PC-3 (cell line): Measurements from ENCODE around the gene PRRX2. TPM values are rescaled to one million over a fixed set of nuclear protein-coding genes. Genes with fewer than 3 reads are reported as not detected.
"Not testable (repeated sequence)": the region's sequence is repeated elsewhere in the genome, so short reads cannot be mapped to it uniquely, and the experiment has no call there.

Experiments used
- ATAC-seq: fragments of 200-7000 bp; cut with Tn5 transposase; 2 replicates; pipeline ENCODE4 v1.9.1; 2020; ENCODE audit warnings: mild to moderate bottlenecking, moderate library complexity
- BruUV-seq: library from RNA; stranded (reverse); fragments of 400-500 nt; replicated peaks from 2 replicates; lab custom pipeline; 2021; lab: Mats Ljungman, UMichigan
- CTCF ChIA-PET: fragments of 300-600 bp; sonication (Branson Sonifier 250); formaldehyde crosslinking; loops from one replicate; lab custom pipeline; 2022; ENCODE audit warnings: antibody characterized with exemption; lab: Charles Lee
- POLR2A ChIA-PET: fragments of 300-600 bp; sonication (Branson Sonifier 250); formaldehyde crosslinking; loops from one replicate; lab custom pipeline; 2022; ENCODE audit warnings: antibody characterized with exemption; ENCODE audit not compliant: unreplicated experiment; lab: Charles Lee
- DNase-seq: peaks from one replicate; pipeline ENCODE4 v3.0.0-alpha.2; 2015
- H2AFZ ChIP-seq: fragments of 300-600 bp; sonication (generic); 2 replicates; pipeline ENCODE4 v1.6.0; 2016; ENCODE audit warnings: antibody characterized with exemption, low read length
- H3F3A ChIP-seq: fragments of 300-600 bp; sonication (generic); one replicate; pipeline ENCODE4 v1.6.0; 2017; ENCODE audit warnings: antibody characterized with exemption, low read length, control low read depth, mild to moderate bottlenecking; ENCODE audit not compliant: unreplicated experiment
- H3K27ac ChIP-seq: fragments of 300-600 bp; sonication (generic); 2 replicates; pipeline ENCODE4 v1.5.1; 2016; ENCODE audit warnings: mild to moderate bottlenecking, low read length
- H3K27me3 ChIP-seq: fragments of 300-600 bp; sonication (generic); 2 replicates; pipeline ENCODE4 v1.6.1; 2016; ENCODE audit warnings: low read length, mixed read lengths
- H3K36me3 ChIP-seq: fragments of 300-600 bp; sonication (generic); 2 replicates; pipeline ENCODE4 v1.6.1; 2016; ENCODE audit warnings: low read depth, mixed run types, low read length, mixed read lengths
- H3K4me1 ChIP-seq: fragments of 300-600 bp; sonication (generic); 2 replicates; pipeline ENCODE4 v1.5.1; 2016; ENCODE audit warnings: low read length; ENCODE audit not compliant: insufficient read depth
- H3K4me2 ChIP-seq: fragments of 300-600 bp; sonication (generic); 2 replicates; pipeline ENCODE4 v1.6.0; 2016; ENCODE audit warnings: low read length
- H3K4me3 ChIP-seq: fragments of 300-600 bp; sonication (generic); 2 replicates; pipeline ENCODE4 v1.5.1; 2016; ENCODE audit warnings: mild to moderate bottlenecking, low read length, mixed read lengths
- H3K79me2 ChIP-seq: fragments of 300-600 bp; sonication (generic); 2 replicates; pipeline ENCODE4 v1.6.1; 2017; ENCODE audit warnings: low read length, mixed read lengths
- H3K9ac ChIP-seq: fragments of 300-600 bp; sonication (generic); 2 replicates; pipeline ENCODE4 v1.6.0; 2016; ENCODE audit warnings: mild to moderate bottlenecking, low read length
- H3K9me2 ChIP-seq: fragments of 300-600 bp; sonication (generic); replicated peaks from 2 replicates; pipeline ENCODE4 v1.6.1; 2016; ENCODE audit warnings: mixed run types, low read length, mixed read lengths
- H3K9me3 ChIP-seq: fragments of 300-600 bp; sonication (generic); 2 replicates; pipeline ENCODE4 v1.6.1; 2016; ENCODE audit warnings: low read length, mixed read lengths
- H4K20me1 ChIP-seq: fragments of 300-600 bp; sonication (generic); 2 replicates; pipeline ENCODE4 v1.6.1; 2016; ENCODE audit warnings: low read length, mixed read lengths
- EZH2 ChIP-seq: fragments of 300-600 bp; sonication (generic); IDR thresholded peaks from one replicate; pipeline ENCODE4 v1.6.1; 2017; ENCODE audit warnings: antibody characterized with exemption, mild to moderate bottlenecking, low read length; ENCODE audit not compliant: unreplicated experiment
- EZH2phosphoT487 ChIP-seq: fragments of 300-600 bp; sonication (generic); IDR thresholded peaks from 2 replicates; pipeline ENCODE4 v1.6.1; 2018; ENCODE audit warnings: mild to moderate bottlenecking, antibody characterized with exemption, low read length, borderline replicate concordance
- intact Hi-C: fragments of 100-400 bp; cut with micrococcal nuclease; formaldehyde crosslinking; loops from 2 replicates; pipeline ENCODE4 v1.9.0; 2023
- total RNA-seq: library from RNA; depleted of rRNA; stranded (reverse); fragments of >200 nt; gene quantifications from 2 replicates; pipeline ENCODE4 v1.2.3, GENCODE V29; 2014
- TF ChIP-seq, protein P1 (sequence below): fragments of 300-600 bp; sonication (generic); conservative IDR thresholded peaks from 2 replicates; pipeline ENCODE4 v1.5.1; 2017; ENCODE audit warnings: antibody characterized with exemption, low read depth, mild to moderate bottlenecking, low read length

The PRRX2 gene
- total RNA-seq, 1 experiment from 2014 or later: 0.47 TPM

DNA sequence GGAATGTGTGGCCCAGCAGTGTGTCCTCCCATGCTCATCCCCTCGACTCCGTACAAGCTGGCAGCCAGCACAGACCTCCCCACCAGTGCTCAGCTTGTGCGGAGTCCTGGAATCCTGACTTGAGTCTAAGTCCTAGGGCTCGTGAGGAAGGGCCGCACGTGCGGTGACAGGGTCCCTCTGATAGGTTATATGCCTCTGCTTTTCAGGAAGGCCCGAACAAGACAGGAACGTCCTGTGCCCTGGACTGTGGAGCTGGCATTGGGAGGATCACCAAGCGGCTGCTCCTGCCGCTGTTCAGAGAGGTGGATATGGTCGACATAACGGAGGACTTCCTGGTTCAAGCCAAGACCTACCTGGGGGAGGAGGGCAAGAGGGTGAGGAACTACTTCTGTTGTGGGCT is 31.6 kb upstream of the PRRX2 start:
- no TSS peak for BruUV-seq
- no peaks in the 10 kb centered on the region; the same call in none of the 2 replicates for H3K36me3 ChIP-seq
- no peak overlapping the region for H3K9ac ChIP-seq
- TF ChIP-seq, protein P1, sequence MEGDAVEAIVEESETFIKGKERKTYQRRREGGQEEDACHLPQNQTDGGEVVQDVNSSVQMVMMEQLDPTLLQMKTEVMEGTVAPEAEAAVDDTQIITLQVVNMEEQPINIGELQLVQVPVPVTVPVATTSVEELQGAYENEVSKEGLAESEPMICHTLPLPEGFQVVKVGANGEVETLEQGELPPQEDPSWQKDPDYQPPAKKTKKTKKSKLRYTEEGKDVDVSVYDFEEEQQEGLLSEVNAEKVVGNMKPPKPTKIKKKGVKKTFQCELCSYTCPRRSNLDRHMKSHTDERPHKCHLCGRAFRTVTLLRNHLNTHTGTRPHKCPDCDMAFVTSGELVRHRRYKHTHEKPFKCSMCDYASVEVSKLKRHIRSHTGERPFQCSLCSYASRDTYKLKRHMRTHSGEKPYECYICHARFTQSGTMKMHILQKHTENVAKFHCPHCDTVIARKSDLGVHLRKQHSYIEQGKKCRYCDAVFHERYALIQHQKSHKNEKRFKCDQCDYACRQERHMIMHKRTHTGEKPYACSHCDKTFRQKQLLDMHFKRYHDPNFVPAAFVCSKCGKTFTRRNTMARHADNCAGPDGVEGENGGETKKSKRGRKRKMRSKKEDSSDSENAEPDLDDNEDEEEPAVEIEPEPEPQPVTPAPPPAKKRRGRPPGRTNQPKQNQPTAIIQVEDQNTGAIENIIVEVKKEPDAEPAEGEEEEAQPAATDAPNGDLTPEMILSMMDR: no peak
- TF ChIP-seq EZH2phosphoT487: no peak
- no peak for TF ChIP-seq EZH2
- H3K9me3 ChIP-seq: no peaks in the 10 kb centered on the region
- no peaks in the 10 kb centered on the region for H3F3A ChIP-seq
- intact Hi-C loops: no loop called here
- ATAC-seq: no peak
- peaks cover 50% of the 10 kb centered on the region for H3K79me2 ChIP-seq
- no peaks in the 10 kb centered on the region for H3K9me2 ChIP-seq
- H2AFZ ChIP-seq: no peak overlapping the region
- H3K27ac ChIP-seq: no peak overlapping the region
- DNase-seq: no peak
- H3K4me3 ChIP-seq: no peak overlapping the region
- CTCF ChIA-PET: no interaction called here
- peaks cover 15% of the 10 kb centered on the region; the same call in 1 of the 2 replicates for H4K20me1 ChIP-seq
- H3K4me1 ChIP-seq: no peaks in the 10 kb centered on the region
- no peak overlapping the region for H3K4me2 ChIP-seq
- POLR2A ChIA-PET: no interaction called here
- H3K27me3 ChIP-seq: no peaks in the 10 kb centered on the region

DNA sequence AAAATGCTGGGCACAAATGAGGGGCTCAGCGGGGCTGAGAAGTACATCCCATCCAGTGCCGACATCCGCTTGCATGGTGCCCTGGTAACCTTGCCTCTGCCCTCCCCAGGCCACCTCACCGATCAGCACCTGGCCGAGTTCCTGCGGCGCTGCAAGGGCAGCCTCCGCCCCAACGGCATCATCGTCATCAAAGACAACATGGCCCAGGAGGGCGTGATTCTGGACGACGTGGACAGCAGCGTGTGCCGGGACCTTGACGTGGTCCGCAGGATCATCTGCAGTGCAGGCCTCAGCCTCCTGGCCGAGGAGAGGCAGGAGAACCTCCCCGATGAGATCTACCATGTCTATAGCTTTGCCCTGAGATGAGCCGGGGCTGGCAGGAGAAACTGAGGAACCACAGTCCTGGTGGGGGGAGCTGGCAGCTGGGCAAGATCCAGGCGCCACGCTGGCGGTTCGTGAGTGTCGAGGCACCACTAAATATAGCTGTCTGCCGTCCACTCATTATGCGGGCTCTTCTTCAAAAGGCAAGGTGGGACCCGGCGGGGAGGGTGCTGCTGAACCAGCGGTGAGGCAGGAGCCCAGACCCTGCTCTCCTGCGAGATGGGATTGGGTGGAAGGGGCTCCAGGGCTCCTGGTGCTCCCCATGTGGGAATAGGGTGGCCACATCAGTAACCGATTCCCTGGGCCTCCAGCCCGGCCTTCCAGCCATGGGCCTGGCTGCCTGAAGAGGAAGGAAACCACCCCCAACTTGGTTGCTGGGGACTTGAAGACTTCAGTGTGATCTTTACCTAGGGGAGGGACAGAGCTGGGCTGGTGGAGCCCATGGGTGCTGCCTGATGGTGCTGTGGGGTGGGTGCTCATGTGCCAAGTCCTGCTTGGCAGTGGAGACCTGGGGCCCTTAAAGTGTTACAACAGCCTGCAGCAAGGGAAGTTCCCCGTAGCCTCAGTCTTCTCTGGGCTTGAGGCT is 30.1 kb upstream of the PRRX2 start:
- DNase-seq (no peak), ATAC-seq (no peak)
- Histone ChIP-seq H3K79me2 (peaks cover 43% of the 10 kb centered on the region), H3K4me2 (no peak overlapping the region), H3K27ac (no peak overlapping the region), H3K4me3 (no peak overlapping the region), H2AFZ (no peak overlapping the region), H3K27me3 (no peaks in the 10 kb centered on the region), H3K9me3 (no peaks in the 10 kb centered on the region), H3K4me1 (no peaks in the 10 kb centered on the region), H3K36me3 (no peaks in the 10 kb centered on the region; the same call in none of the 2 replicates), H4K20me1 (peaks cover 11% of the 10 kb centered on the region; the same call in 1 of the 2 replicates), H3K9ac (no peak overlapping the region), H3K9me2 (no peaks in the 10 kb centered on the region), H3F3A (no peaks in the 10 kb centered on the region)
- TF ChIP-seq EZH2phosphoT487 (no peak), EZH2 (no peak)
- TF ChIP-seq, protein P1: no peak
- ChIA-PET POLR2A (no interaction called here), CTCF (no interaction called here)
- BruUV-seq: no TSS peak
- intact Hi-C loops: no loop called here

DNA sequence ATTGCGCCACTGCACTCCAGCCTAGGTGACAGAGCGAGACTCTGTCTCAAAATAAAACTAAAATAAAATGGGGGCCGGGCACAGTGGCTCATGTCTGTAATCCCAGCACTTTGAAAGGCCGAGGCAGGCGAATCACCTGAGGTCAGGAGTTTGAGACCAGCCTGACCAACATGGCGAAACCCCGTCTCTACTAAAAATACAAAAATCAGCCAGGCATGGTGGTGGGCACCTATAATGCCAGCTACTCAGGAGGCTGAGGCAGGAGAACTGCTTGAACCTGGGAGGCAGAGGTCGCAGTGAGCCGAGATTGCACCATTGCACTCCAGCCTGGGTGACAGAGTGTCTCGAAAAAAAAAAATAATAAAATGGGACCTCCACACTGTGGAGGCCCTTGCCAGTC is 29.1 kb upstream of the PRRX2 start:
- POLR2A ChIA-PET, H3K4me1 ChIP-seq, H3K4me2 ChIP-seq, H3K9me3 ChIP-seq, ATAC-seq, H3K9ac ChIP-seq, intact Hi-C loops, BruUV-seq, H3K4me3 ChIP-seq, DNase-seq, H3K9me2 ChIP-seq, H3K36me3 ChIP-seq, H3K27ac ChIP-seq, H2AFZ ChIP-seq, H3K27me3 ChIP-seq, H3F3A ChIP-seq, H4K20me1 ChIP-seq: not testable (repeated sequence)
- CTCF ChIA-PET: interaction anchor here (0.7 kb wide), 1 partner anchor 415 kb away, joined by 3 read pairs; no protein-coding TSS in a partner anchor
- peaks cover 43% of the 10 kb centered on the region for H3K79me2 ChIP-seq
